Measurements from ENCODE around the gene SORCS2. TPM values are rescaled to one million over a fixed set of nuclear protein-coding genes. Genes with fewer than 3 reads are reported as not detected.

SORCS2 gene
- total RNA-seq, 4 donors from 2014 or later: 0.53 to 9.9 (median 0.90) TPM

GRCh38 chr4:7166981-7167700, 25.2 kb upstream of the SORCS2 start:
- Histone ChIP-seq H3K9me3 (no peaks in the 10 kb centered on the region), H3K4me3 (no peak overlapping the region), H3K36me3 (no peaks in the 10 kb centered on the region), H3K27me3 (no peaks in the 10 kb centered on the region), H3K27ac (peak overlapping the region in 2 of 4 donors; percentile 49 to 52), H3K4me1 (peaks cover 0 to 19% (median 2%) of the 10 kb centered on the region in 4 donors)
- TF ChIP-seq CTCF (IDR thresholded peaks at IDR 0.05) (no peak), POLR2A (IDR thresholded peaks at IDR 0.05) (no peak)
- DNase-seq: peak in 2 of 3 donors; percentile 51 to 70

- H3K27ac ChIP-seq: peak overlapping the region in 2 of 4 donors; percentile 49 to 52
- TF ChIP-seq CTCF (IDR thresholded peaks at IDR 0.05) (peak in 3 of 6 experiments; percentile 39 to 50 (median 42)), POLR2A (IDR thresholded peaks at IDR 0.05) (no peak)
Observed at GRCh38 chr4:7167706-7168105, 24.6 kb upstream of the SORCS2 start.

GRCh38 chr4:7168106-7168505, 24.2 kb upstream of the SORCS2 start:
- peak in 1 of 3 donors; percentile 28 for DNase-seq
- no peak overlapping the region for H3K27ac ChIP-seq
- H3K4me3 ChIP-seq: no peak overlapping the region
- TF ChIP-seq CTCF (IDR thresholded peaks at IDR 0.05) (no peak), POLR2A (IDR thresholded peaks at IDR 0.05) (no peak)
- no peaks in the 10 kb centered on the region for H3K27me3 ChIP-seq
- H3K36me3 ChIP-seq: no peaks in the 10 kb centered on the region
- H3K4me1 ChIP-seq: peaks cover 0 to 19% (median 2%) of the 10 kb centered on the region in 4 donors
- H3K9me3 ChIP-seq: no peaks in the 10 kb centered on the region

More at GRCh38 chr4:7167706-7168105, 24.6 kb upstream of the SORCS2 start:
- Histone ChIP-seq H3K4me3 (no peak overlapping the region), H3K9me3 (no peaks in the 10 kb centered on the region), H3K27me3 (no peaks in the 10 kb centered on the region), H3K4me1 (peaks cover 0 to 19% (median 2%) of the 10 kb centered on the region in 4 donors), H3K36me3 (no peaks in the 10 kb centered on the region)
- DNase-seq: peak in 2 of 3 donors; percentile 40 to 43

- peak in 1 of 3 donors; percentile 39 for DNase-seq
- H3K4me3 ChIP-seq: no peak overlapping the region
- no peaks in the 10 kb centered on the region for H3K36me3 ChIP-seq
- H3K9me3 ChIP-seq: no peaks in the 10 kb centered on the region
- TF ChIP-seq POLR2A (IDR thresholded peaks at IDR 0.05): no peak
- no peak for TF ChIP-seq CTCF (IDR thresholded peaks at IDR 0.05)
- no peaks in the 10 kb centered on the region for H3K27me3 ChIP-seq
- peaks cover 0 to 19% (median 2%) of the 10 kb centered on the region in 4 donors for H3K4me1 ChIP-seq
- no peak overlapping the region for H3K27ac ChIP-seq
Observed at GRCh38 chr4:7169134-7169533, 23.2 kb upstream of the SORCS2 start.

GRCh38 chr4:7170012-7170411, 22.3 kb upstream of the SORCS2 start:
- H3K4me1 ChIP-seq: peaks cover 0 to 19% (median 2%) of the 10 kb centered on the region in 4 donors
- H3K27ac ChIP-seq: no peak overlapping the region
- H3K4me3 ChIP-seq: no peak overlapping the region
- TF ChIP-seq POLR2A (IDR thresholded peaks at IDR 0.05) (no peak), CTCF (IDR thresholded peaks at IDR 0.05) (no peak)
- peak in 1 of 3 donors; percentile 4 for DNase-seq
- H3K9me3 ChIP-seq: no peaks in the 10 kb centered on the region
- no peaks in the 10 kb centered on the region for H3K36me3 ChIP-seq
- no peaks in the 10 kb centered on the region for H3K27me3 ChIP-seq

Measured in Peyer's patch (tissue), 4 donors.